ENCODE data around the gene TTBK2. TPM values are rescaled to one million over a fixed set of nuclear protein-coding genes. Genes with fewer than 3 reads are reported as not detected.

The TTBK2 gene
- total RNA-seq, 1 donor from 2014 or later: 34.7 TPM

DNA sequence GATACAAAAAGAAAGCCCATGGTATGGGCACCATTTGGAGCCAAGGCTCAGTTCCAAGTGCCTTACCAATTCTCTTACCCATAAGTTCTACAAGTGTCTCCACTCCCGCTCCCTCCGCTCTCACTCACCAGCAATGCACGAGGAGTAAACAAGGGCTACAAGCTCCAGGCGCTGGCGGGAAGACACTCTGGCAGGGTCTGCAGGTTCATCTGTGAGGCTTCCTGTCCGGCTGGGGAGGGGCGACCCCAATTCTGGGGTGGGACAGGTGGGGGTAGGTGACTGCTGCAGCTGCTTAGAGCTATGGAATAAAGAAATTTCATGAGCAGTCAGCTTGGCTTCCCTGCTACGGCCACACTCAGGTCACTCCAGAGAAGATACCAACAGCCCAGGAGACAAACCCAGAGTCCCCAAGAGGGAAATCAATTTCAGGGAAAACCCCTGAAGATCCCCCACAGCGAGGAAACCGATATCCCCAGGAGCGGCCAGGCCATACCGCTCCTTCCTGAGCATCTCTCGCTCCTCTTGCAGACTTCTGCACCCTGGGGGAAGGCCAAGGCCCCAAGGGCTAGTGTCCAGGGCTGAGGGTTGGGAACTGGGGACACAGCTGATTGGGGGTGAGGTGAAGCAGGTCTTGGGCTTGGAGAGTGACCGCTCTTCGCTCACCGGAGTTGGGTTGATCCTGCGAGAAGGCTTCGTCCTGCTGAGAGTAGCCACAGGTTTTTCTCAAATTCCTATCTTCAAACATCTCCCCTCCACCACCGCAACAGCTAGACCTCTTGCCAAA is 185.0 kb downstream of the TTBK2 start:
- intact Hi-C loops (cut with DNase I): no loop called here
- no peak for ATAC-seq
- no peak for DNase-seq (ENCODE audit: low spot score)

DNA sequence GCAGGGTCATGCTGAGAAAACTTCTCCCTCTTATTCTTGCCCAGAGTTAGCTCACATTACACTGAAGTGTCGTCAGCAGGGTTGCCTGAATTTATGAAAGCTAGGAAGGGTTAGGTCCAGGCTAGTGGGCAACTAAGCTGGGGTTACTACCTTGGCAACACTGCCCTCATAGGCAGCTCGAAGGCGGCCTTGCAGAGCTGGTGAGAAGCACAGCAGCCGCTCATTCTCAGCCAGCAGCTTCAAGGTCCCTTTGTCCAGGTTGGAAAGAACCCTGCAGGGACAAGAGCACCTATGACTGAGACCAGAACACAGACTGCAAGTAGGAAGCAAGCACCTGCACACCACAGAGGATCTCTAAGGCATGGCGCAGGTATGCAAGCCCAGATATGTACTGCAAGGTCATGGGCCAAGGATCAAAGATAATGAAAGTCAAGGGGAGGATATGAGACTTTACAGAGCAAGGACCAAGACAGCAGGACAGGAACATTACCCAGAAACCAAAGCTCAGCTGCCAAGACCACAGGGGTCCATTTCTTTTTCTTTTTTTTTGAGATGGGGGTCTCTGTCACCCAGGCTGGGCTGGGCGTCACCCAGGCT is 186.4 kb downstream of the TTBK2 start:
- intact Hi-C loops (cut with DNase I): no loop called here
- DNase-seq (ENCODE audit: low spot score) (no peak), ATAC-seq (no peak)

DNA sequence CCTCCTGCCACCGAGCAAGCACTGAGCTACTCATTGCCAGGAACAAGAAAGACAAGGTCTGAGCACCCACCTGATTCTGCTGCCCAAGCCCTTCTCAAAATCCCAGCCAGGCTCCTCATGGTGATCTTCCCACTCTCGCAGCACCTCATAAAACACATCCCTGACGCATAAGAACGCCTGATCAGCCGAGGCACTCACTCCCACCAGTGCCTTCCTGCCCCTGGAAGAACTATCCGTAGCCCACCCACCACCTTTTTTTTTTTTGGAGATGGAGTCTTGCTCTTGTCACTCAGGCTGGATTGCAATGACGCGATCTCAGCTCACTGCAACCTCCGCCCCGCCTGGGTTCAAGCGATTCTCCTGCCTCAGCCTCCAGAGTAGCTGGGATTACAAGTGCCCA is 187.6 kb downstream of the TTBK2 start:
- no peak for DNase-seq (ENCODE audit: low spot score)
- intact Hi-C loops (cut with DNase I): no loop called here
- ATAC-seq: no peak

DNA sequence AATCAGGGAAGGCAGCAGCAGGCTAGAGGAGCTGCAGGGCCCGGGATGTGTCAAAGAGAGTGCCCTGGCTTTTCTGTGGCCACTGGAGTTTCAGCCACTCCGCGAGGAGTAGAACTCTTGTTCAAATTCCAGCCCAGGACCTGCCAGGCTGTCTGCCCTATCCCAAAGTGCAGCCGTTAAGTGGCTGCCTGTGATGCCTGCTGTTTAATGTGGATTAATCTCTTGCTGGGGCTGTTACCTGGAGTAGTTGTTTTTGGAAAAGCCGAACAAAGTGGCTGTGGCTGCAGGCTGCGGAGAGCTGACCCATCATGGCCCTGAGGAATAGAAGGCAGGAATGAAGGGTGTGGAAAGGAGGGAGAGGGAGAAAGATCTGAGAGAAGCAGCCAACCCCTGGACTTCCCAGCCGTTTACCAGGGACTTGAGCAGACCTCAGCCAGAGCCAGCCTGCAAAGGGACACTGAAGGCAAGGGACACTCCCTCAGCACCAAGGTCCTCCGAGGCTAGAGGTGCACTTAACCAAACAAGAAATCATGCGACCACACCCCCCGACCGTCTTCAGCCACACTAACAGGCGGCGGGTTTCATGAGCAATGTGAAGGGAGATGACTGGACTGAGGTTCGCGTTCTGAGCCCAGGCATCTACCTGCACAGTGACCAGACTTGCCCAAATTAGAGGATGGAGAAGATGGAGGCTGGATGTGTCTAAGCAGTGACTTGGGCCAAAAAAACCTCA is 188.3 kb downstream of the TTBK2 start:
- intact Hi-C loops (cut with DNase I): no loop called here
- ATAC-seq (no peak), DNase-seq (ENCODE audit: low spot score) (no peak)

DNA sequence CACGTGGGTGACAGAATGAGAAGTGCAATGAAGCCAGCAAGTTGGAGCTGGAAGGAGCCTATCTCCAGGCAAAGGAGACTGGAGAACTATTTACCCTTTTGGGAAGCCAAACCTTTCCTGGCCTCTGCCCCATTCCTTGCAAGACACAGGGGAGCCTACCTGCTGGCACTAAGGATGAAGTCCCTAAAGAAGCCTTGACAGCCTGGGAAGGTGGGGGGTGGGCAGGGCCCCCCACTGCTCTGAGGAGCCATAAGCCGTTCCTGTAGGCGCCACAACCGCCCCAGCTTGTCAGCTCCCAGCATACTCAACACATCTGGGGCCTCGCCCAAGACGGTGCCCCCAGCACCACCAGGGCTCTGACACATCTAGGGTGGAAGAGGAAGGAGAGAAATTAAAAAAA is 189.1 kb downstream of the TTBK2 start:
- intact Hi-C loops (cut with DNase I): no loop called here

DNA sequence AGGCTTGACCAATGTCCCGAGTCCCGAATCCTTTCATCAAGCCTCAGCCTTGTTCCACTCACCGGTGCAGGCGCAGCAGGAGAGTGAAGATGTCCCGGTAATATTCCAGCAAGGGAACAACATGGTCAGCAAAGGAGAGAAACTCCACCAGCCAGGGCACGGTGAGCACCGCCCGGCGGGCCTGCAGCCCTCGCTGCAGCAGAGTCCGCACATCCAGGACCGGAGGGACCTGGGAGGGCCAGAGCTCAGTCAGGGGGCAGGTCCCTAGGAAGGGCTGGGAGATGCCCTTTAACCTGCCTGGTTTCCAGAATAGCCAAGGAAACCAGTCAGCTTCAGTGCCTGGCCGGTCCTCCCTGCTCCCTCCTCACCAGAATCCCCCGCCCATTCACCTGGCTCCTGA is 190.0 kb downstream of the TTBK2 start:
- no peak for DNase-seq (ENCODE audit: low spot score)
- ATAC-seq: no peak
- intact Hi-C loops (cut with DNase I): no loop called here

More for the DNA sequence above, 189.1 kb downstream of the TTBK2 start:
- ATAC-seq (no peak), DNase-seq (ENCODE audit: low spot score) (no peak)

DNA sequence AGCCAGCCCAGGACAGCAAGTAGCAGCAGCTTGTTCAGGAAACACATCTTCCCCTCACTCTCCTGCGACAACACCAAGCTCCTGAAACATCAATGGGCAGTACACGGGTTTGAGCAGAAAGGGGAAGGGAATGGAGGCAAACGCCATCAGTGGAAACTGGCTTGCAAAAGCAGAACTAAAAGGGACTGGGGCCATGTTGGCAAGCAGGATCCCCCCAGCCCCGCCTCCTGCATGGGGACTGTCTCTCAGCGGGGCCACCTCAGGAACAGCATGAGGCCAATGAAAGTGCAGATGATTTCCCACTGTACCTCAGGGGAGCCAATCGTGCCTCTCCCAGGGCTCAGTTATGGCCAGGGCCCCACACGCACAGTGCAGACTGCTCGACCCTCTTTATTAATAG is 190.4 kb downstream of the TTBK2 start:
- intact Hi-C loops (cut with DNase I): no loop called here
- DNase-seq (ENCODE audit: low spot score): no peak
- no peak for ATAC-seq

DNA sequence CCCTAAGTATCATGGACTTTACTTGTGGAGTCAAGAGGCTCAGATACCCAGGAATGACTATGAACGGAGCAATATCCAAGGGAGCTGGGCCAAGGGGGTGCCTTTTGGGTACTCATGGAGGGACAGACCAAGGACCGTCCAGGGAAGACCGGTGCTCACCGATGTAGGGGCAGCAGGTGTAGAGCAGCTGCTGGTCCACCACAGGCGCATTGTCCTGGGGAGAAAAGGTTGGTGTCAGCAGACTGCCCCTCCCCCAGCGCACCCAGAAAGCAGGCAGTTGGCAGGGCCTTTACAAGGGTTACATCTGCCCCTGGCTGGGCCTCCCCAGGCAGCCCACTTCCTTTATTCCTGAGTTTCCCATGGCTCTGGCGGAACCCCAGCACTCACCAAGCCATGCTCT is 191.2 kb downstream of the TTBK2 start:
- intact Hi-C loops (cut with DNase I): no loop called here
- ATAC-seq: no peak
- DNase-seq (ENCODE audit: low spot score): no peak

DNA sequence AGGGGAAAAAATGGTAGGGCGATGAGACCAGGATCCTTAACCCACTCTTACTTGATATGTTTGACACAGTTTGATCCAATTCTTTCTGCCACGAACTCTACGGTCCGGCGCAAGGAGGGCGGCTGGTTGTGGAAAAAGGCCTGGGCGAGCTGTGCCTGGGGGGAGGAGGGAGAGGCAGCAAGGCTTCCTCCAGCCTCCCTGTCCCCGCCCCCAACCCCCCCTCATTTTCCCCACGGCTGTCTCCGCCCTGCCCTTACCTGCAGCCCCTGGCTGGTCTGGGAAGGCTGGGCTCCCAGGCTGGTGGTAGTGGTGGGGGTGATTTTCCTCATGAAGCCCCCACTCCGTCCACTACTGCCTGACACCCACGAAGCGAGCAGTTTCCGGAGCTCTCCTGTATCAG is 191.6 kb downstream of the TTBK2 start:
- no peak for DNase-seq (ENCODE audit: low spot score)
- peak; percentile 5 for ATAC-seq
- intact Hi-C loops (cut with DNase I): no loop called here

DNA sequence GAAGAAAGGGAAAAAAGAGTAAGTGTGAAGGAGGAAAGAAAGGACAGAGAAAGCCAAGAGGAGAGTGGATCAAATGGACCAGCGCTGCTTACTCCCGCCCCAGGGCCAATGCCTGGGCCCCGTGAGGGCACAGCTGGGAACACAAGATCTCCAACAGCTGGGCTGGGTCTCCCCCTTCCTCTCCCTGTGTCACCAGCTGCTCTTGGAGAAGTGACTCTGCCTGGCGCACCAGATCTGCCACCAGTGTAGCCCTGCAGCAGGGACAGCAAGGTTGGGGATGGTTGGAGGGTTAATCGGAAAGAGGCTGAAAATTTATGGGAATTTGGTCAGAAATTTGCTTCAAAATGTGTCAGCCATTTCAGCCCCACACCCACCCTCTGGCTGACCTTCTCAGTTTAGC is 192.0 kb downstream of the TTBK2 start:
- peak; percentile 9 for ATAC-seq
- intact Hi-C loops (cut with DNase I): no loop called here

DNA sequence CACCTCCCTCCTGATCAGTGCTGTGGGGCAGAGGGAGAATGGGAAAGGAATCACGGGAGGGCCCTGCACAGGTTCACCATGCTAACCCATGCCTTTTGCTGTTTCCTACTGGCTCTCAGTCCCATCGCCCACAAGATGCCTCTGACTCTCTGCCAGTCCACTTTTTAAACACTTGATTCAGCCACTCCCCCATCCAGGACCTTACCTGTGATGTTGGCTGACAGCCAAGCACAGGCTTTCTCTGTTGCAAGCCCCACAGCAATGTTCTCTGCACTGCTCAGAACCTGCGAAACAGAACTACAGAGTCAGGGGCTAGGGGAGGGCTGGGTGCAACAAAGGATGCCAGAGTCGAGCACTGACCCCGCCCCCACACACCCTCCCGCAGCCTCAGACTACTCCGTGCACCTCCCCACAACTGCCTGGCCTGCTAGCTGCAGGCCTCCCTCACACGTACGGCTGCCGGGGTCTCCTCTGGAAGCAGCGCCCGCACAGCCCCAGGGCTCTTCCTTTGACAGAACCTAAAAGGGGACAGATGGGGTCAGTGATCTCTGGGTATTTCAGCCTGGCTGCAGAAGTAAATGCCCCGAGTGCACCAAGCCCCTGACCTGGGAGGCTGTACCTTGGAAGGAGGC is 192.7 kb downstream of the TTBK2 start:
- ATAC-seq: no peak
- no peak for DNase-seq (ENCODE audit: low spot score)
- intact Hi-C loops (cut with DNase I): no loop called here

More for the DNA sequence above, 192.0 kb downstream of the TTBK2 start:
- DNase-seq (ENCODE audit: low spot score): no peak

DNA sequence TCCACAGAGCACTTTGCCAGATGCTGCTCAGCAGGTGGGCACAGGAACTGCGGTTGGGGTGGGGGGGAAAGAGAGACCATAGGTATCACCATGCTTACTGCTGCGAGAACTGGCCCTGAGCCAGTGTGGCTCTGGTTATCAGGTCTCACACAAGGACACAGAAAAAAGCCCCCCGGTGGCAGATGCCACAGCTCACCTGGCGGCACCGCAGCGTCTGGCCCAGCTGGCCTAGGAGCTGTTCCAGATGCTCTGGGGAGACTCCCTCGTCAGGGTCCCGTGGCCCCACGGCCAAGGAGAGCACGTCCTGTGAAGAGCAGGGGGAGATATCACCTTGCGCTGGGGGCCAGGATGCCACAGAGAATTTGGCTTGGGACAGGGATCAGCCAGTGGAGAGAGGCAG is 194.5 kb downstream of the TTBK2 start:
- intact Hi-C loops (cut with DNase I): no loop called here
- ATAC-seq: no peak
- DNase-seq (ENCODE audit: low spot score): no peak

DNA sequence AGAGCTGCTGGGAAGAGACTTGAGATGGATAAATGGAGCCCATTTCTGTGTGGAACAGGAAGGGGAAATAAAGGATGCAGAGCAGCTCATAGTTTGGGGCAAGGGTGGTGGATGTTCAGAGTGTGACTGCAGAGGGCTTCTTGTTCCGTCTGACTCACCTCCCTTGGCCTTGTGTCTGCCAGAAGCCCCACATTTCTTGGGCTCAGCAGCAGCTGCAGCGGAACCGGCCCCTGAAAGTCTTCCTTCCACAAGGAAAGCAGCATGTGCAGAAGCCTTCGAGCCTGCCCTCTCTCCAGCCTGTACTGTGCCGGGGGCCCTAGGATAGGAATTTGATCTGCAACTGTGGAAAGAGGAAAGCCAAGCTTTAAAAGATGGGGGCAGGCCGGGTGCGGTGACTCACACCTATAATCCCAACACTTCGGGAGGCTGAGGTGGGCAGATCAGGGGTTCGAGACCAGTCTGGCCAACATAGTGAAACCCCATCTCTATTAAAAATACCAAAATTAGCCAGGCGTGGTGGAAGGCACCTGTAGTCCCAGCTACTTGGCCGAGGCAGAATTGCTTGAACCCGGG is 195.2 kb downstream of the TTBK2 start:
- no peak for ATAC-seq
- no peak for DNase-seq (ENCODE audit: low spot score)
- intact Hi-C loops (cut with DNase I): no loop called here

DNA sequence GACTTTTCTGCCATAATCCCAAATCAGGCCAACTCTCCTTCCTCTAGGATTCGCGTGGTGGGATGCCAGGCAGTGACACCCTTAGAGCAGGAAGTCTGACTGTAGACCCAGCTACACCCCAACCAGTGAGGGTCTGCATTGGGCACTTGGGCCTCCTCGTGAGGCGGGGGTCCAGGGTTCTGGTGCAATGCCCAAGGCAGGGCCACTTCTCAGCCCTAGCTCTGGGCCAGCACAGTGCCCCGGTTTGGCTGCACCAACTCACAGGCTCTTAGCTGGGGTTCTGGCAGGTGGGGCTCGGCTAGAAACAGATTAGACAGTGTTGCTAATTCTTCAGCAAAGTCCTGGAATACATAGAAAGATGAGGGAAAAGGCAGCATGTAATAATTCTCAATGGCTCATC is 196.3 kb downstream of the TTBK2 start:
- ATAC-seq: no peak
- no peak for DNase-seq (ENCODE audit: low spot score)
- intact Hi-C loops (cut with DNase I): no loop called here

DNA sequence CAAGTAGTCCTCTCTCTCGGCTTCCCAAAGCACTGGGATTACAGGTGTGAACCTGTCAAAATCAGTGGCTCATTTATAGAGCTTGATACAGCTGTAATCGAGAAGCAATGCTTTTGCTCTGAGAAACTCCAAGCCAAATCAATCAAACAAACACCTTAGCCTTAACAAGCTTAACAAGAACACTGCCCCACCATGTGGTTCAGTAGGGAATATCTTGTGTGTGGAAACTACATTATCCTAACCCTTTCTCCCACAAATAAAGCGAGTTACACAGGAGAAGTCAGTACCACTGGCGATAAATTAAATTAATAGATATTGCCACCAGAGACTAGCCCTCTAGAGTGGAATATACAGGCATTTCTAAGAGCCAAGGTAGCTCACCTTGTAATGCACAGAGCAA is 197.5 kb downstream of the TTBK2 start:
- DNase-seq (ENCODE audit: low spot score) (no peak), ATAC-seq (no peak)
- intact Hi-C loops (cut with DNase I): no loop called here

DNA sequence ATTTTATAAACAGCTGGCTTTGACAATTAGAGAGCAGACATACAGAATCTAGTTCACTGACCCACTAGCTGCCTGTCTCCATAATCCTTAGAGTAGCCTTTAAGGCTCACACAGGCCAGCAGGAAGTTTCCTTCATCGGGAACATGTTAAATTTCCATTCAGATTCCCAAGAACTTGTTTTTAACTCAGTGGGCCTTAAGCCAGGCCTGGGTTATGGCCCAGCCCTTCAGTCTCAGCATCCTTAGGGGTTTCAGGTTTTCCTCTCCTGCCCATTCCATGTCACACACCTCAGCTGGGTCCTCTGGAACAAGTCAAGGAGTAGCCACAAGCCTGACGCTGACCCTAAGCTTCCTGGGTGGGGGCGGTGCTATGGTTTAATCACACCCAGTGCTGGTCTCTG is 198.7 kb downstream of the TTBK2 start:
- intact Hi-C loops (cut with DNase I): no loop called here
- DNase-seq (ENCODE audit: low spot score) (no peak), ATAC-seq (no peak)

DNA sequence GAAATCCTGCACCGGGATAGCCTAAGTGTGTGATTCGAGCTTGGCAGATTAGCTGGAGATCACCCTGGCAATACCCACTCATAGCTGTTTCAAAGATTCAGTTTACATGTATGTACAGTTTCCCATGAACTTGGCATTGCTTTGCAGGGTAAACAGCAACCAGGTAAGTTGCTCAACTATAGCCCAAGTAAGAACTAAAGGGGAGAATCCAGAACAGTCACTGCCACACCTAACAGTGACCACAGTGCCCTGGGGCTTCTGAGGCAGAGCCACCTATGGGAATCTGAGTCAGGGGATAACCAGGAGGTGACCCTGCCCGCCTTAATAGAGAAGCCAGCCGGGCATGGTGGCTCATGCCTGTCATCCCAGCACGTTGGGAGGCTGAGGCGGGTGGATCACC is 199.6 kb downstream of the TTBK2 start:
- ATAC-seq: no peak
- DNase-seq (ENCODE audit: low spot score): no peak
- intact Hi-C loops (cut with DNase I): no loop called here

DNA sequence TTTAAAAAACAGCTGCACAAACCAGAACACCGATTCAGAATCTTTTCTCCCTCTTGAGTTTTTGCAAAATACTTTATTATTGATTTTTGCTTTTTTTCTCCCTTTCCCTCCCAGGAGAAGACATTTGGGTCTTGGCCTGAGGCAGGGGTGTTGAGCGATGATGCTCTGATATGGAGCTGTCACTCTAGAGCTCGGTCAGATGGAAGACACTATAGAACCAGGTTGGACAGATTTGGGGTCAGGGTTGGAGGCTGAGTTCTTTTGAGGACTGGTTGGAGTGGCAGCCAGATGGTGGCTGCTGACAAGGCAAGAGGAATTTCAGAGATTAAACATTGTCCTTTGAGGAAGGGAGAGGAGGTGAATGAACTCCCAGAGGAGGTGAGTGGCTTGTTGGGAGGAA is 200.5 kb downstream of the TTBK2 start:
- ATAC-seq (no peak), DNase-seq (ENCODE audit: low spot score) (no peak)
- intact Hi-C loops (cut with DNase I): no loop called here

DNA sequence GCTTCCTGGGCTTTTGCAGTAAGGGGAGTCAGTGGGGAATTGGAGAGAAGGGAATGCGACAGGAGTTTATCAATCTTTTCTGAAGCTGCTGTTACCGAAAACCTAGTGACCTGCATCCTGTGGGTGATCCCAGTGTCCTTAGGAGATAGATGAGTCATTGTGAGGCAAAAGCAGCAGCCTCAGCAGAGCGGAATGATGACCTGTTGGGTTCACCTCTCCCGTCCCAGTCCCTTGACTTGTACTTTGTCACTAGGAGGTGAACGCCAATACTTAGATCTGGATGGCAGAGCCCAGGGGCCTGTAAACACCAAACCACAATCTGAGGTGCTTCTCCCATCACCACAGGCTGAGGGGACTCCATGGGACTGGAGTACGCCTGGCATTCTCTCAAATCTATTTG is 201.5 kb downstream of the TTBK2 start:
- no peak for DNase-seq (ENCODE audit: low spot score)
- no peak for ATAC-seq
- intact Hi-C loops (cut with DNase I): no loop called here

DNA sequence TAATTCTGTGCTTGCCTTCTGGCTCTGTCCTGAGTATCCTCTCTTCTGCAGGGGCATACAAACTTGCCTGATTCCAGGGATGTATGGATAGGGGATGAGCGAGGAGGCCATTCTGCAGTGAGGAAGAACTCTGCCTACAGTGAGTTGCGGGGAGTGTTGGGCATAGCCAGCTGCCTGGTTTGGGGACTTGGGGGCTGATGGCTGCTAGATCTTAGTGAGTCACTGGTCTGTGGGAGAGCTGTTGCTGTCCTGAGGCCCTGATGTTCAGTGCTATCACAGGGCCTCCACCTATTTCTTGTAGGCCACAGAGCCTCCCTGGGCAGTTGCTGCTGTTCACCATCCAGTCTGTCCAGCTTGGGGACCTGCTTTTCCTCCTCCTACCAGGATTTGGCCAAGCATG is 204.0 kb downstream of the TTBK2 start:
- DNase-seq (ENCODE audit: low spot score): no peak
- no peak for ATAC-seq
- intact Hi-C loops (cut with DNase I): no loop called here
